GM21529 (cell line): ENCODE measurements around the gene ERN2.
"Not testable (repeated sequence)": the region's sequence is repeated elsewhere in the genome, so short reads cannot be mapped to it uniquely, and the experiment has no call there.

Source experiments
- ATAC-seq: cut with Tn5 transposase; IDR thresholded peaks from one replicate; pipeline ENCODE4 v1.9.1; 2021; ENCODE audit not compliant: unreplicated experiment

ERN2 gene

DNA sequence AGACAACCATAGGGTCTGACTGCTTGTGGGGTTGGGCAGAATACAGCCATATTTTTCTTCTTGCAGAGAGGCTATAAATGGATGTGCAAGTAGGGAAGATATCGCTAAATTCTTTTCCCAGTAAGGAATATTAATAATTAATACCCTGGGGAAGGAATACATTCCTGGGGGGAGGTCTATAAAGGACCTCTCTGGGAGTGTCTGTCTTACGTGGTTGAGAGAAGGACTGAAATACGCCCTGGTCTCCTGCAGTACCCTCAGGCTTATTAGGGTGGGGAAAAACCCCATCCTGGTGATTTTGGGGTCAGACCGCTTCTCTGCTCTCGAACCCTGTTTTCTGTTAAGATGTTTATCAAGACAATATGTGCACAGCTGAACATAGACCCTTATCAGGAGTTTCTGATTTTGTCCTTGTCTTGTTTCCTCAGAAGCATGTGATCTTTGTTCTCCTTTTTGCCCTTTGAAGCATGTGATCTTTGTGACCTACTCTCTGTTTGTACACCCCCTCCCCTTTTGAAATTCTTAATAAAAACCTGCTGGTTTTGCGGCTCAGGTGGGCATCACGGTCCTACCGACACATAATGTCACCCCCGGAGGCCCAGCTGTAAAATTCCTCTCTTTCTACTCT, 9.7 kb upstream of the ERN2 start:
- ATAC-seq: not testable (repeated sequence)

DNA sequence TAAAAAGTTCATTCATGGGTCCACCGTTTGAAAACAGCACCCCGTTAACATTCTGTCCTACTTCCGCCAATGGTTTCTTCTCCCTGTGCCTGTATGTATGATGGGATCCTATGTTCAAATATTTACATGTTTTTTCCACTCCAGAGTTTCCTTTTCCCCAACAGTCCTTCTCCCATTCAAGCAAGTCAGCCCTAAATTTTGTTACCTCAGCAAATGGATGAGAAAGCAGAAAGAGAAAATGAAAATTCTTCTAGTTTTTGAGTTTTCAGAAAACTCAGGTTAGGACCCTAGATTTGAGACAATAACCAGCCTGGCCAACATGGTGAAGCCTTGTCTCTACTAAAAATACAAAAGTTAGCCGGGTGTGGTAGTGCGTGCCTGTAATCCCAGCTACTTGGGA, 3.5 kb upstream of the ERN2 start:
- no peak for ATAC-seq

DNA sequence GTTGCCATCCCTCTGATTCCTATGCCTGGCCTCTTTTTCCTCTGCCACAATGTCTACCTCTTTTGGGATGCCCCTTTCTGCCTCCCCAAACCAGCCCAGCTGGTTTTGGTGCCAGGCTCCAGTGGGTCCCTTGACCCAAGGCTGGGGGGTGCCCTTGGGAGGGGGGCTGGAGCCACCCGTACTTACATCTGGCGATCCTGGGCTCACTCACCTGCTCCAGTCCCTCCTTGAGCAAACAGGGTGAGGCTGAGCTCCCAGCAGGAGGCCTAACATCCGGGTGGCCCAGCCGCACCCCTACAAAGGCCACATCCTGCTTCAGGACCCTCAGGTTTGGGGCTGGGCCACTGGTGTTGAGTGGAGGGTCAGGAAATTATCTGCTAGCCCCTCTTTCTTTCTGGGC, 1.2 kb downstream of the ERN2 start:
- ATAC-seq: no peak

DNA sequence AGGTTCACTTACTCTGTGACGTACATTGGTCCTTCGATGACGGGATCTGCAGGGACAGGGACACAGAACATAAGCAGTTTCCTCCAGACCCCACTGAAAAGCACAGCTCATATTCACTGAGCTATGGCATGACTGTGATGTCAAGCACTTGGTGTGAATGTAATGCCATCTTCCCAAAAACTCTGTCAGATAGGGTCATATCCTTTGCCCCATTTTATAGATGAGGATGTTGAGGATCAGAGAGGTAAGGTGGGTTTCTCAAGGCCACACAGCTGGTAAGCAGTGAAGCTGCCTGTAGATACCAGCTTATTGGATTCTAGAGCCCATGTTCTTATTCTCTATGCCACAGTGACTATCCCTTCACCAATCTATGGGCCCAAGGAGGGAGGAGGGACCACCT, 2.5 kb downstream of the ERN2 start:
- ATAC-seq: no peak

DNA sequence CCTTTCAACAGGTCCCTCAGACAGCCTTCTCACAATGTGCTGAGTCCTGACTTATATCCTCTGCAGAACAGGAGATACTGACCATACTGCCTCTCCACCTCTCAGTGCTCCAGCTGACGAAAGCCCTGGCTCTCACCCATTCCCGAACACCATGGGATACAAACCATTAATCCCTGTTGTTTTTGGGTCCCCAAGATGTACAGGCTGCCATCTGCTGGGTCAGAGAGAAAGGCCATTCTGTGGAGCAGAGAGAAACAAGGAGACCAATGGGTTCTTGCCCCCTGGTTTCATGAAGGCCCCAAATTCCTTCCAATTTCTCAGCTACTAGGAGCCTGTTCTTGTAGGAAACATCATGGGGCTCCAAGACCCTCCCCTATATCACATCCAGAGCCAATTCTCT, 3.0 kb downstream of the ERN2 start:
- no peak for ATAC-seq

DNA sequence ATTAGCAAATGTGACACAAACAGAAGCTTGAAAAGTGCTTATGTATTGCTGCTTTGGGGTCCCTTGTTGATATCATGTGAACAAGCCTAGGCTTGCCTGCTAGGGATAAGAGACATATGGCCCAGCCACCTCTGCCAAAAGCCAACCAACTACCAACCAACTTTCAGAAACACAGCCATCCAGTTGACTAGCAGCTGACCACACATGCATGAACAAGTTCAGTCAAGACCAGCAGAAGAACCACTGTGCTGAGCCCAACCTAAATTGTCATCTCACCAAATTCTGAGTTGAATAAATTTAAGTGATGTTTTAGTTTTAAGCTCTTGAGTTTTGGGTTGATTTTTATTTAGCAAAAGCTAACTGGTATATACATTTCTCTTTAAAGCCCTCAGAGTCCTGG, 3.5 kb downstream of the ERN2 start:
- ATAC-seq: no peak

DNA sequence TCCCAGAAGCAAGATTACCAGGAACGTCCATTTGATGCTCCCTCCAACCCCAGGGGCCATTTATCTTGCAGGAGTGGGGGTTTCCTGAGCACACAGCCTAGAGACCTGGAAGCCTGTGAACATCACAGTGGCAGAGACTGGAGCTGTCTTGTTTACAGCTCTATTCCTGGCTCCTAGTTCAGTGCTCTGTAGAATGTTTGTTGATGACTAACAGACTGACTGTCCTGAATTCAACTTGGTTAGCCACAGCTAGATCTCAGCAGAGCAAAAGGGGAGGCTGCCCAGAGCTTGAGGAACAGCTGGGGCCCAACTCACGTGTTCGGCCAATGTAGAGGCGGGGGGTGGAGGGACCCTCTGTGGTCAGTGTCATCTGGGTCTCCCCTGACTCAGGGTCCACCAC, 6.6 kb downstream of the ERN2 start:
- no peak for ATAC-seq

DNA sequence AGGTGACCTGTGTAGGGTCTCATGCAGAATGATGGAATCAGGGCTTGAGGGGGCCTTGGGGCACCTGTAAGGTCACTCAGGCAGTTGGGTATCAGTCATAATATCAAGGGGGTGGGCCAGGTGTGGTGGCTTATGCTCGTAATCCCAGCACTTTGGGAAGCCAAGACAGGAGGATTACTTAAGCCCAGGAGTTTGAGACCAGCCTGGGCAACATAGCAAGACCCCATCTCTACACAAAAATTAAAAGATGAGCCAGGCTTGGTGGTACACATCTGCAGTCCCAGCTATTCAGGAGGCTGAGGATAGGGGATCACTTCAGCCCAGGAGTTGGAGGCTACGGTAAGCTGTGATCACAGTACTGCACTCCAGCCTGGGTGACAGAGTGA, 7.5 kb downstream of the ERN2 start:
- no peak for ATAC-seq

DNA sequence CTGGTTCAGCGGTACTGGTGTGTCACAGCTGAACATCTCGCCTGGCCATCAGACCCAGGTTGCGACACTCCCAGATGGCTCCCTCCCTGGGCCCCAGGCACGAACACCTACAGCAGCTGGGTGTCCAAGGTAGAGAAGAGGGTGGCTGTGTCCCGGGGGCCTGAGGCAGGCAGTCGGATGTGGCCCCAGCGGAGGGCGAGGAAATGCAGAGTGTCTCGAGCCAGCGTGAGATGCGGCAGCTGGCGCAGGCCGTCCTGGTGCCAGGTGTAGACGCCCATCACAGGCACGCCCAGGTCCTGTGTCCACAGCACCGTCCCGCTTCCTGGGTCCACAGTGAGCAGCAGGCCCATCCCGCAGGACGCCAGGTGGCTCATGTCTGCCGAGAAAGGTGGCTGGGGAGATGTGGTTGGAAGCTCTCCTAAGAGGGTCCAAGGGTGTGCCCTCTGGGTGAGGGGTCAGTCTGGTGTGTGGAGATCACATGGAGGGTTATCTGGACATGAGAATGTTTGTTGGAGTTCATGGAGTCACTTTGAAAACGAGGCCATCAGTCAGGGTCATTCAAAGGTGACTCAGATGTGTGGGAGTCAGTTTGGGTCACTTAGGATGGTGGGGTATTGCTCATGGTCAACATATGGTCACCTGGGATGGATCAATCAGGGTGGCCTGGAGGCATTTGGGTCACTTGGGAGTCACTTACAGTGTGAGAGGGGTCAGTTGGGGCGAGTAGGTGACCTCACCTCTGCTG, 8.1 kb downstream of the ERN2 start:
- no peak for ATAC-seq

DNA sequence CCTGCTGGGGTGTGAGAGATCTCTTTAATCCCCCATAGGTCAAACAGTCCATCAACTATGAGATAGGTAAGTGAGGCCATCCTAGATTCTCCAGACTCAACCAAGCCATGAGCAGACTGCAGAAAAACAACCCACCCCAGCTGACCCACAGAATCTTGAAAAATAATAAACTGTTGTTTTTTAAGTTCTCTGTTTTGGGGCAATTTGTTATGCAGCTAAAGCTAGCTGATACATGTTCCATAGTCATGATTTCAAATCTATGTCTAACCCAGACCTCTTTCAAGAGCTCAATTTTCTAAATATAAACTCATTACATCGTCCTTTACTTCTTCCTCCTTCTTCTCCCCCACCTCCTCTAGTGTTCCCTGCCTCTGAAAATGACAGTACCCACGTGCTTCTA, 10.1 kb downstream of the ERN2 start:
- no peak for ATAC-seq

DNA sequence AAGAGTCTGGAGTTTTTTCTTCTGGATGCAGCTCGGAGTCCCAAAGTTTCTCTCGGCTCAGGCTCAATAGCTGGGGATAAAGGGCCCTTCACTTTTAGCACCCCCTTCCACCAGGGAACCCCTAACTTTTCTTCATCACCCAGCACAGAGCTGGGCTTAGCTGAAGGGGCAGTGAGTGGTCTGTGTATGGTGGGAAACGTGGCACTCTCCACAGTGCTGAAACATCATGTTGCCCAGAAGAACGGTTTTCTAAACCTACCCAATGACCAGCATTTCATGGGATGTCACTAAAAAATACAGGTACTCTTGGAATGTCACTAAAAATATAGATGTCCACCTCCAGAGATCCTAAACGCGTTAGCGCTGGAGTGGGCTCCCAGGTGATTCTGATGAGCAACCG, 12.0 kb downstream of the ERN2 start:
- no peak for ATAC-seq

DNA sequence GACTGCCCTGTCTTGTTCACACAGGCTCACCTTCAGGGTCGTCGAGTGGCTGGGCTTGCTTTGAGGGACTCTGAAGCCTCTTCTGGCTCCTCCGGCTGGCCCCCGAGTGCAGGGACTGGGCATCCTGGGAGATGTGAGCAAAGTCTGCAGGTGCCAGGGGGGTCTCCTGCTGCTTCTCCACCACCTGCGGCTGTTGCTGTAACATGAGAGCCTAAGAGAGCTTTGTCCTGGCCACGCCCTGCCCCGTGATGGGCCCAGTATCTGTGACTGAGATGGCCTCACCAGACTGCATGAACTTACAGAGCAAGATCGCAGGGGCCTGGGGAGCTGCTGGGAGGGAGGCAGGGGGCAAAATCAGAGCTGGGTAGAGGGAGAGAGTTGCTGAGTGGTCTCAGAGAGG, 12.5 kb downstream of the ERN2 start:
- no peak for ATAC-seq

DNA sequence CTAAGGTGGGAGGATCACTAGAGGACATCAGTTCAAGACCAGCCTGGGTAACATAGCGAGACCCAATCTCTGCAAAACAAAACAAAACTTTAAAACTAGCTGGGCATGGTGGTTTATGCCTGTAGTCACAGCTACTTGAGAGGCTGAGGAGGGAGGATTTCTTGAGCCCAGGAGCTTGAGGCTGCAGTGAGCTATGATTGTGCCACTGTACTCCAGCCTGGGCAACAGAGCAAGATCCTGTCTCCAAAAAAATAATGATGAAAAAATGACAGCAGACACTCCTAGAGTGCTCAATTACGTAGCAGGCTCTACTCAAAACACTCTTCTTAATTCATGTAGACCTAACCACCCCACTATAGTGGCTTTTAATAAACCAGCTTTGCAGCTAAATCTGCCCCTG, 12.9 kb downstream of the ERN2 start:
- no peak for ATAC-seq

DNA sequence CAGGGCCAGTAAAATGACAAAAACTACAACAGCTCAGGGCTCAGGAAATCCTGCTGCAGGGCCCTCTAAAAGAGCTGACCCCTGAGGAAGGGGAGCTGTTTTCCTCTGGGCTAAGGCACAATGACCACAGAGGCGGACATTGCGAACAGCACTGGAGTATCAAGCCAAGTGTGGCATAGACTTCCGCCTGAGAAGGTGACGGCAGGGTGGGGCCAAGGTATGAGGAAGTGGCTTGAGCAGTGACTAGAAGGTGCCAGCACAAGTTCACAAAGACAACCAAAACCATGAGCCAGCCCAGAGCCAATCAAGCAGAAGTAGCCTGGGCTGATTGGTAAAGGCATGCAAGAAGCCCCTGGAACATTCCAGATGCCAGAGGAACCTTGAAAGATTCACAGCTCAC, 13.9 kb downstream of the ERN2 start:
- no peak for ATAC-seq

DNA sequence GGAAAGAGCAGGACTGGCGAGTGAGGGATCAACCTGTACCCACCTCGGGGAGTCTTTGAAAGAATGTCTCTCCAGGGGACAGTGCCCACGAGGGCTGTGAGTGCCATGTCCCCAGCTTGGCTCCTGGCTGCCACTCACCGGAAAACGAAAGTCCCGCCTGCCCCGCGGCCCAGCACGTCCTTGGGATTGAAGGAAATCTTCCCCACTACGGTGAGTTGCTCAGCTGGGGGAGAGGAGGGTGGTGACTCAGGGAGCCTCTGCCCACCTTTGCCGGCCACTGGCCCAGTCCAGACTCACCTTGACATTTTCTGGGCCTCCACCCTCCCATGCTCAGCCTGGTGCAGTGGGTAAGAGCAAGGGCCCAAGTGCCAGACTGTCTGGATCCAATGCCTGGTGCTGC, 17.3 kb downstream of the ERN2 start:
- ATAC-seq: no peak

DNA sequence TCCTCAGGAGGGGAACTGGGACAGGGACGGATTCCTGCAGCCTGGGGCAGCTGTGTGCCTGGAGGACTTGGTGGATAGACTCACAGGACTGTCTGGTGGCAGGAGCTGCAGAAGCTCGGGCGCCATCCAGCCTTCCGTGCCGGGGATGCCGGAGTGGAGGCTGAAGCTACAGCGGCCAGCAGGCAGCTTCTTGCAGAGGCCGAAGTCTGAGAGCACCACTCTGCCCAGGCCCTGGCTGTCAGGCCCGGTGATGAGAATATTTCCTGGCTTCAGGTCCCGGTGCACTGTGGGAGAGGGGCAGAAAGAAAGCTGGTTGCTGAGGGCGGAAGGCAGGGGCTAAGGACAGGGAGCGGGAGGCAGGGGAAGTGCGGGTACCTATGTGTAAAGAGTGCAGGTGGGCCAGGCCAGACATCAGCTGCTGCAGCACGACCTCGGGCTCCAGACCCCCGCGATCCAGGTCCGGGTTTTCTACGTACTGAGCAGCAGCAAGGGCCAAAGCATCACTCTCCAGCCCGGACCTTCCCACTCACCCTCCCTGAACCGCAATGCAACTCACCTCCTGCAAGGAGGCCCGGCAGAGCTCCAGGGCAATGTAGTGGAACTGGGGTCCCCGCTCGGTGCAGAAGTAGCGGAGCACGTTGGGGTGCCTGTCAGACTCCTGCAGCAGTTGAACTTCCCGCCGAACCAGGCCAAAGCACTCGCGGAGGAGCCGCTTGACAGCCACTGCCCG, 18.2 kb downstream of the ERN2 start:
- no peak for ATAC-seq

DNA sequence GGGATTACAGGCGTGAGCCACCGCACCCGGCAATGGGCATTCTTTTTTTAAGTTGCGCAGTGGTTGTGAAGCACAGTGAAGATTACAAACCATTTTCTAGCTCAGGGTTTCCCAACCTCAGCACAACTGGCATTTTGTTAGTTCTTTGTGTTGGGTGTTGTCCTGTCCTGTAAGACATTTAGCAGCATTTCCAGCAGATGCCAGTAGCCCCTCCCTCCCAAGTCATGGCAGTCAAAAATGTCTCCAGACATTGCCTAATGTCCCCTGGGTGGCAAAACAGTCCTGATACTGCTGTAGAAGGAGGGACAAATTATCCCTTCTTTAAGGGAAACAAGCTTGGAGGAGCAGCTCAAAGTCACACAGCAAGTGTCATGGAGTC, 18.8 kb downstream of the ERN2 start:
- no peak for ATAC-seq

DNA sequence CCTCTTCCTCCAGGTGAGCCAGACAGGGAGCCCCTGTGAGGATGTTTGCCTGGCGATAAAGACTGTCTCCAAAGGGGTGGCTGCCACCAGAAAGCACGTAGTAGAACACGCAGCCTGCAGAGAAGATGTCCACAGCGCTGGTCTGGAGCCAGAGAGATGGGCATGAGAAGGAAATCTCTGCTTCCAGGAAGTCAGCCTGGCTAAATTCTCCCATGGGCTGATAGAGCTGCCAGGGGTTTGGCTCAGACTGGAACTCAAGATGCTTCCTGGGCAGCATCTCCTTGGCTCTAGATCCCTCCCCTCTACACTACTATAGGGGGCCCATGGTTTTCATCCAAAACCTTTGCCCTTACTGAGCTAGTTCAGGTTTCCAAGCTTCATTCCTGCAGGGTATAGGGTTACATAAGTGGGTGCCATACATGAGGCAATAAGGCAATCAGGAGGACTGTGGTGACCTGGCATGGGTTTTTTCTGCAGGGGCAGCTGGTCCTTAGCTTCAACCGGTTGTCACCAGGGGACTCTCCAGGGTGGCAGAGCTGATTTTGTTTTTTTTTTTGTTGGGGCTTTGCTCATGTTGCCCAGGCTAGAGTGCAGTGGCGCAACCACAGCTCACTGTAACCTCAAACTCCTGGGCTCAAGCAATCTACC, 20.7 kb downstream of the ERN2 start:
- no peak for ATAC-seq

DNA sequence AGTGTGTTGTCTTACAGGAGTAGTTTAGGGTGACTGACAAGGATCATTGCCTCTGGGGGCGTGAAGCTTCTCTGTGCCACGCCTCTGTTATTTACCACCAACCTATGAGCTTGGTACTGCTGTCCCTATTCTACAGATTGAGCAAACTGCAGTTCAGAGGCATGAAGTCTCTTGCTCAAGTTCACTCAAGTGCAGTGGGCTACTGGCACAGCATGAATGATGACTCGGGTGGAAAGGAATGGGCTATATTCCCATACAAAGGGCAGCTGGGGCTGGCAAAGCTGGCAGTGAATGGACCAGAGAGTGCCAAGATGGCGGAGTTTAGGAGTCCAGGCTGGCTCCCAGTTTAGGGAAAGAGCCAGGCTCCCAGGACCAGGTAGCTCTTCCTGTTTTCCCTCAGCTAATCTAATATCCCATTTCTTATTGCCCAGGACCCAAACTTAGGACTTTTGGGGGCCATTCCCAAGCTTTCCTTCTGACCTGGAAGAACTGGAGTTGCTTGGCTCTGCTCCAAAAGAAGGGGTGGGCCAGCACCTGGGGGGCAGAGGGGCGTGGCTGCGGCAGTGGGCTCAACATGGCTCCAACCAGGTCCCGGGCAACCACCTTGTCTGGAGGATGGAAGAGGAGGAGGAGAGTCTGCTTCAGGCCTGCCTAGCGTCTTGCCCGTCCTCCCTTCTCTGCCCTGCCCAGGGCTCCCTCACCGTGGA, 21.4 kb downstream of the ERN2 start:
- ATAC-seq: no peak

DNA sequence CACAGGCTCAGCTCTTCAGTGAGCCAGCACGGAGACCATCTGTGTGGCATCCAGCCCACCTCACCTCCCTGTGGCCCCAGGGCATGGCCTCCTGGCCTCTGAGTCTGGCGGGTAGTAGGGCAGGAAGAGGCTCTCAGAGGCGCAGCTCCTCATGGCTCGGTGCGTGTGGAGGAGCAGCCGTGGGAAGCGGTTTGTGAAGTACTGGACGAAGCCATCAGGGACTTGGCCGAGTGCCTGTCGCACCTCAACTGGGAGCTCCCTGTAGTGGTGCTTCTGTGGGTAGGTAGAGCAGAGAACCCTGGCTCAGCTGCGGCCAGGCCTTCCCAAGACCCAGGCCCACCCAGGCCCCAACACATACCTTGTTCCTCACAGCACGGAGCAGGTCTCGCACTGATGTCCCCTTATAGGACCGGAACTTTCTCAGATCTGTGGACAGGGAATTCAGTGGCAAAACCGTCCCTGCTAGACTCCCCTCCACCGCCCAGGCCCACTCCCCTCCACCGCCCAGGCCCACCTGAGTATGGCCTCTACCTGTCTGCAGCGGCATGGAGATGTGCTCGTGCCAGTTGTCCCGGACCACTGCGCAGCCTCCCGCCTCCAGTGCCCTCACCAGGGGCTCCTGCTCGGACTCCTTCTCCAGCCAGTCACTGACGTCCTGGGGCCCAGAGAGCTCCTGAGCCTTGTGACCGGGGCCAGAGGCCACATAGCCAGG, 22.1 kb downstream of the ERN2 start:
- ATAC-seq: no peak
